ENCODE data around the gene FLYWCH1. TPM values are rescaled to one million over a fixed set of nuclear protein-coding genes. Genes with fewer than 3 reads are reported as not detected.
A peak's percentile ranks its signal among the peaks of the same experiment; 100 is the strongest.
"Not testable (repeated sequence)": the region's sequence is repeated elsewhere in the genome, so short reads cannot be mapped to it uniquely, and the experiment has no call there.

FLYWCH1 gene
- total and polyA plus RNA-seq, 2 donors = 11.4 to 38.0 TPM

GRCh38 chr16:2905241-2905987 lies 6.3 kb upstream of the FLYWCH1 start:
- Histone ChIP-seq H3K4me3 (ENCODE audit: low read depth, low read length) (peak overlapping the region; percentile 62), H3K36me3 (ENCODE audit: insufficient read depth) (no peaks in the 10 kb centered on the region), H3K27ac (ENCODE audit: low read depth) (peak overlapping the region; percentile 88), H3K4me1 (ENCODE audit: insufficient read depth) (no peaks in the 10 kb centered on the region)
- peak; percentile 91 for DNase-seq (ENCODE audit: extremely low spot score)
- 2% methylated on average over 51 of the region's 51 CpGs for WGBS

GRCh38 chr16:2905988-2906387 lies 5.7 kb upstream of the FLYWCH1 start:
- no peak overlapping the region for H3K4me3 ChIP-seq (ENCODE audit: low read depth, low read length)
- H3K36me3 ChIP-seq (ENCODE audit: insufficient read depth) = no peaks in the 10 kb centered on the region
- no peak overlapping the region for H3K27ac ChIP-seq (ENCODE audit: low read depth)
- WGBS = 29% methylated on average over 12 of the region's 12 CpGs
- no peaks in the 10 kb centered on the region for H3K4me1 ChIP-seq (ENCODE audit: insufficient read depth)
- no peak for DNase-seq (ENCODE audit: extremely low spot score)

GRCh38 chr16:2907084-2907753 lies 4.5 kb upstream of the FLYWCH1 start:
- H3K36me3 ChIP-seq (ENCODE audit: insufficient read depth); H3K4me3 ChIP-seq (ENCODE audit: low read depth, low read length); H3K4me1 ChIP-seq (ENCODE audit: insufficient read depth); H3K27ac ChIP-seq (ENCODE audit: low read depth); DNase-seq (ENCODE audit: extremely low spot score): not testable (repeated sequence)
- 11% methylated on average over 17 of the region's 17 CpGs for WGBS

GRCh38 chr16:2910441-2910969 lies 1.2 kb upstream of the FLYWCH1 start:
- no peaks in the 10 kb centered on the region for H3K36me3 ChIP-seq (ENCODE audit: insufficient read depth)
- DNase-seq (ENCODE audit: extremely low spot score) = no peak
- H3K4me1 ChIP-seq (ENCODE audit: insufficient read depth) = no peaks in the 10 kb centered on the region
- 64% methylated on average over 5 of the region's 5 CpGs for WGBS
- H3K4me3 ChIP-seq (ENCODE audit: low read depth, low read length) = no peak overlapping the region
- H3K27ac ChIP-seq (ENCODE audit: low read depth) = no peak overlapping the region

GRCh38 chr16:2912330-2913199 lies 834 bp downstream of the FLYWCH1 start:
- peak overlapping the region; percentile 78 for H3K27ac ChIP-seq (ENCODE audit: low read depth)
- H3K4me1 ChIP-seq (ENCODE audit: insufficient read depth) = no peaks in the 10 kb centered on the region
- peak overlapping the region; percentile 89 for H3K4me3 ChIP-seq (ENCODE audit: low read depth, low read length)
- no peak for DNase-seq (ENCODE audit: extremely low spot score)
- 2% methylated on average over 39 of the region's 39 CpGs for WGBS
- no peaks in the 10 kb centered on the region for H3K36me3 ChIP-seq (ENCODE audit: insufficient read depth)

- no peak for DNase-seq (ENCODE audit: extremely low spot score)
- H3K4me3 ChIP-seq (ENCODE audit: low read depth, low read length) = no peak overlapping the region
- 91% methylated on average over 7 of the region's 7 CpGs for WGBS
- no peak overlapping the region for H3K27ac ChIP-seq (ENCODE audit: low read depth)
- H3K36me3 ChIP-seq (ENCODE audit: insufficient read depth) = no peaks in the 10 kb centered on the region
- H3K4me1 ChIP-seq (ENCODE audit: insufficient read depth) = no peaks in the 10 kb centered on the region
Measured at GRCh38 chr16:2913603-2914002, 1.9 kb downstream of the FLYWCH1 start.

GRCh38 chr16:2914233-2914632 lies 2.5 kb downstream of the FLYWCH1 start:
- Histone ChIP-seq H3K27ac (ENCODE audit: low read depth) (no peak overlapping the region), H3K36me3 (ENCODE audit: insufficient read depth) (no peaks in the 10 kb centered on the region), H3K4me3 (ENCODE audit: low read depth, low read length) (no peak overlapping the region), H3K4me1 (ENCODE audit: insufficient read depth) (no peaks in the 10 kb centered on the region)
- 89% methylated on average over 12 of the region's 12 CpGs for WGBS
- DNase-seq (ENCODE audit: extremely low spot score) = no peak

GRCh38 chr16:2915196-2915929 lies 3.6 kb downstream of the FLYWCH1 start:
- H3K36me3 ChIP-seq (ENCODE audit: insufficient read depth) = no peaks in the 10 kb centered on the region
- H3K27ac ChIP-seq (ENCODE audit: low read depth) = no peak overlapping the region
- 93% methylated on average over 13 of the region's 13 CpGs for WGBS
- no peak overlapping the region for H3K4me3 ChIP-seq (ENCODE audit: low read depth, low read length)
- DNase-seq (ENCODE audit: extremely low spot score) = no peak
- H3K4me1 ChIP-seq (ENCODE audit: insufficient read depth) = no peaks in the 10 kb centered on the region

- H3K4me1 ChIP-seq (ENCODE audit: insufficient read depth) = no peaks in the 10 kb centered on the region
- 8% methylated on average over 13 of the region's 13 CpGs for WGBS
- no peak overlapping the region for H3K4me3 ChIP-seq (ENCODE audit: low read depth, low read length)
- no peaks in the 10 kb centered on the region for H3K36me3 ChIP-seq (ENCODE audit: insufficient read depth)
- no peak overlapping the region for H3K27ac ChIP-seq (ENCODE audit: low read depth)
- DNase-seq (ENCODE audit: extremely low spot score) = no peak
Measured at GRCh38 chr16:2919511-2920255, 8.0 kb downstream of the FLYWCH1 start.

GRCh38 chr16:2923481-2923880 lies 11.8 kb downstream of the FLYWCH1 start:
- Histone ChIP-seq H3K36me3 (ENCODE audit: insufficient read depth) (no peaks in the 10 kb centered on the region), H3K4me1 (ENCODE audit: insufficient read depth) (no peaks in the 10 kb centered on the region), H3K4me3 (ENCODE audit: low read depth, low read length) (no peak overlapping the region), H3K27ac (ENCODE audit: low read depth) (no peak overlapping the region)
- WGBS = 93% methylated on average over 14 of the region's 14 CpGs
- DNase-seq (ENCODE audit: extremely low spot score) = no peak

GRCh38 chr16:2924901-2925755 lies 13.4 kb downstream of the FLYWCH1 start:
- H3K36me3 ChIP-seq (ENCODE audit: insufficient read depth) = no peaks in the 10 kb centered on the region
- WGBS = 61% methylated on average over 42 of the region's 42 CpGs
- H3K27ac ChIP-seq (ENCODE audit: low read depth) = no peak overlapping the region
- no peaks in the 10 kb centered on the region for H3K4me1 ChIP-seq (ENCODE audit: insufficient read depth)
- no peak for DNase-seq (ENCODE audit: extremely low spot score)
- no peak overlapping the region for H3K4me3 ChIP-seq (ENCODE audit: low read depth, low read length)
